ENCODE measurements around the gene SLC3A2.
"Not testable (repeated sequence)": the region's sequence is repeated elsewhere in the genome, so short reads cannot be mapped to it uniquely, and the experiment has no call there.

SLC3A2 gene

DNA sequence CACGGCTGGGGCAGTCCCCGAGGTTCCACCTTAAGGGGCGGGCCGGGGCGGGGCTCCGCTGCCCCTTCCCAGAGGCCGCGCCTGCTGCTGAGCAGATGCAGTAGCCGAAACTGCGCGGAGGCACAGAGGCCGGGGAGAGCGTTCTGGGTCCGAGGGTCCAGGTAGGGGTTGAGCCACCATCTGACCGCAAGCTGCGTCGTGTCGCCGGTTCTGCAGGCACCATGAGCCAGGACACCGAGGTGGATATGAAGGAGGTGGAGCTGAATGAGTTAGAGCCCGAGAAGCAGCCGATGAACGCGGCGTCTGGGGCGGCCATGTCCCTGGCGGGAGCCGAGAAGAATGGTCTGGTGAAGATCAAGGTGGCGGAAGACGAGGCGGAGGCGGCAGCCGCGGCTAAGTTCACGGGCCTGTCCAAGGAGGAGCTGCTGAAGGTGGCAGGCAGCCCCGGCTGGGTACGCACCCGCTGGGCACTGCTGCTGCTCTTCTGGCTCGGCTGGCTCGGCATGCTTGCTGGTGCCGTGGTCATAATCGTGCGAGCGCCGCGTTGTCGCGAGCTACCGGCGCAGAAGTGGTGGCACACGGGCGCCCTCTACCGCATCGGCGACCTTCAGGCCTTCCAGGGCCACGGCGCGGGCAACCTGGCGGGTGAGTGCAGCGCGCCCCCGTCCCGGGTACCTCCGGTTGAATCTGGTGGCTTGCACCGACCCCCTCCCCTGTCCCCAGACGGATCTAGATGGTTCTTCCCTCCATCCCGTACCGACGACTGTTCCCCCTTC is at the start of gene SLC3A2:
SLC3A2 (plus strand) TSS at position 94 of the 776 bp plus-strand sequence; CDS start at position 222, 128 bp downstream.
- Histone ChIP-seq H3K4me1 (ENCODE audit: control insufficient read depth, insufficient read depth, low read length, unreplicated experiment) (peaks cover 43% of the 10 kb centered on the region), H2AFZ (ENCODE audit: low read length, unreplicated experiment) (no peak within 1 kb of the TSS), H3K27ac (ENCODE audit: low read depth, low read length) (peak within 1 kb of the TSS; percentile 95), H3K79me2 (ENCODE audit: control insufficient read depth, insufficient read depth, low read length, unreplicated experiment) (peaks cover 55% of the 10 kb centered on the region), H3K4me3 (ENCODE audit: low read depth, low read length) (peak within 1 kb of the TSS; percentile 90), H3K36me3 (ENCODE audit: insufficient read depth, low read length) (peaks cover 34% of the 10 kb centered on the region), H3K27me3 (ENCODE audit: insufficient read depth, low read length) (no peaks in the 10 kb centered on the region)

DNA sequence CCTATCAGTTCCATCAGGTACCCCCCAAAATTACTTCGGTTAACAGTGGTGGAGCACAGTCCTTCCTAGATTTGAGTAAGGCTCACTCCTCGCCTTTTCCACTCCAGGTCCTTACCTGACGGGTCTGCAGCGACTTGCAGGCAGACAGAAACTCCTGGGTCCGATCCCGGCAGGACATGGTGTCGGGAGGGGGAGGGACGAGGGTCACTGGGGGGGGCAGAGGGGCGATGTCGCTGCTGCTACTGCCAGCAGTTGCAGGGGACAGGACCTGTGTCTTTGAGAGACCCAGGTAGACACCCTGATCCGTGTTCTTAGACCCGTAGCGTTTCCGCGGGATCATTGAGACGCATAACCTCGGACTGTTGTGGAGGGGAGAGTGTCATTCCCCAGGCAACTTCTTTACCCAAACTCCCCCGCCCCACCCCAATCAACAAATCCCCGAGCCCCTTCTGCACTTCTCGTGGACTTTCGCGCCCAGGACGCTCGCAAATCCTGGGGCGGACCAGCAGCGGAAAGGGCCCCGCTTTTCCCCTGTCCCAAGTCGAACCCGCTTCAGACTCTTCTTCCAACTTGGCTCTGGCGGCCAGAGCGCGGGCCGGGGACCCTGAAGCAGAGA is 49.7 kb upstream of the SLC3A2 start:
- Histone ChIP-seq H3K27ac (ENCODE audit: low read depth, low read length) (peak overlapping the region; percentile 86), H3K27me3 (ENCODE audit: insufficient read depth, low read length) (no peaks in the 10 kb centered on the region), H3K4me1 (ENCODE audit: control insufficient read depth, insufficient read depth, low read length, unreplicated experiment) (peaks cover 13% of the 10 kb centered on the region), H3K4me3 (ENCODE audit: low read depth, low read length) (peak overlapping the region; percentile 97), H2AFZ (ENCODE audit: low read length, unreplicated experiment) (peak overlapping the region; percentile 39), H3K79me2 (ENCODE audit: control insufficient read depth, insufficient read depth, low read length, unreplicated experiment) (peaks cover 46% of the 10 kb centered on the region), H3K36me3 (ENCODE audit: insufficient read depth, low read length) (0 out of 2 replicates have a peak, but pooled peaks cover 2% of the 10 kb centered on the region)

DNA sequence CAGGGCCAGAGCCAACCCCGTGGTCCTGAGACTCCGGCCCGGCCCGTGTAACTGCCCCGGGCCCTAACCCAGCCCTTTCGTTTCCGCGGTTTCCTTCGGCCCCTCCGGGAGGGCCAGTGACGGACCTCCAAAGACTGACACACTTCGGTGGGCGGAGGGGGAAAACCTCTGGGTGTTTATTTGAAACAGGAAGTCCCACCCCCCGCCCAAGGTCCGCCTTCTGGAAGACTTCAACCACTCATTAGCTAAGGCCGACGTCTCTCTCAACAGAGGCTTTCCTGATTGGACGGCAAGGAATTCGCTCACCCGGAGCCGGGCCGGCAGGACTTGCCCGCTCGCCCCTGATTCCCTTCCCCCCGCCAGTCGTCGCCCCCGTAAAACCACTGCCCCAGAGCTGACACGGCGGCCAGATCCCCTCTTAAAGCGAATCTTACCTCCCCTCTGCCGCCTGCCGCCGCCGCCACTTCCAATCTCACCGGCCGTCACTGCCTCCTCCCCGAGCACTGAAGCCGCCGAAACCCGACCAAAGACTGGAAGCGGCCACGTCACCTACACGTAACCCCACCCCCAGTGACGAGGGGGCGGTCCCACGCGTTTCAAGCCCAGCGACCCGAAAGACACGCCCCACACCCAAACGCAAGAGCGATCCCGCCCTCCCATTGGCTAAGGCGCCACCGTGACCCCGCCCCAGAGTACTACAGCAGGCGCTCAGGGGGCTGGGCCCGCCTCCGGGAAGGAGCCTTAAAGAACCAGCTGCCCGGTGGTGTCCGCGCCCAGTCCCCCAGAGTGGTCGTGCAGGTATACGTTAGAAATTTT is 49.0 kb upstream of the SLC3A2 start, which contains the start of gene STX5:
STX5 (minus strand) TSS at position 532 of the 816 bp plus-strand sequence. CDS start 808 bp downstream, outside the sequence.
- H3K27ac ChIP-seq (ENCODE audit: low read depth, low read length): peak within 1 kb of the TSS; percentile 86
- 0 out of 2 replicates have a peak, but pooled peaks cover 2% of the 10 kb centered on the region for H3K36me3 ChIP-seq (ENCODE audit: insufficient read depth, low read length)
- peak within 1 kb of the TSS; percentile 58 for H2AFZ ChIP-seq (ENCODE audit: low read length, unreplicated experiment)
- peaks cover 13% of the 10 kb centered on the region for H3K4me1 ChIP-seq (ENCODE audit: control insufficient read depth, insufficient read depth, low read length, unreplicated experiment)
- peak within 1 kb of the TSS; percentile 97 for H3K4me3 ChIP-seq (ENCODE audit: low read depth, low read length)
- H3K27me3 ChIP-seq (ENCODE audit: insufficient read depth, low read length): no peaks in the 10 kb centered on the region
- H3K79me2 ChIP-seq (ENCODE audit: control insufficient read depth, insufficient read depth, low read length, unreplicated experiment): peaks cover 46% of the 10 kb centered on the region

DNA sequence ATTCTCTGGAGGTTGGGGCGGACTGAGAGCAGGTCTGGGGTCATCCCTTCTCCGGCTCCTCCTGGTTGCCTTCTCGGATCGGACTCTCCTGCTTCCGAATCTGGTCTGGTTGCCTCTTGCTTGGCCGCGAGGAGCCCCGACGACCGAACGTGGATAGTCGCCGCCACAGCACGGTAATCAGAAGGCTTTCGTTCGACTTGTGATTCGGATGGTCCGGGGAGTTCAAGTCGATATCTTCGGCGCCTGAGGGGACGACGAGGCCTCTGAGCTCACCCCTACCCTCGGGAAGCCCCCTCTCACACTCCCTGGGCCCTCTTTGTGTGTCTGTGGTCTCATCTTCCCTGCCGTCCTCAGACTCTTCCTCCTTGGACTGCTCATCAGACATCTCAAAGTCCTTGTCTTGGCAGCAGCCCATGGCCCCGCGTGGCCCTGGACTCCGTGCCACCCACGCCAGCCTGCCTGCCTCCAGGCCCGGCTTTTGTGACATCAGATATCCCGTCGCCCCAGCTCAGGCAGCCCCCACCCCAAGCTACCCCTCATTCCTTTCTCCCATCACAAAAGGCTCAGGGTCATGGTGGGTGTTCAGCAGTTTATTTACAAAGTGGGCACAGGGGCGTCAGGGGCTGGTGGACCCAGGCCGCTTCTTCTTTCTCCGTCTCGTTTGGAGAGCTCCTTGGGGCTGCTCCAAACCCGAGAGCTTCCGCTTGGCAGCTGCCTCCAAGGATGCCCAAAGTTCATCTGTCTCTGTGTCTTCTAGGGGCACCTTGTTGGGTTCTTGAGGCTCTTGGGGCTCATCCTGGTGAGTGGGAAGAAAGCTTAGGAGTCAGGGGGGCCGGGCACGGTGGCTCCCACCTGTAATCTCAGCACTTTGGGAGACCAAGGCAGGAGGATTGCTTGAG is 48.1 kb upstream of the SLC3A2 start, which contains the start of gene TEX54:
TEX54 (minus strand) TSS at position 506 of the 899 bp plus-strand sequence.
- H3K27me3 ChIP-seq (ENCODE audit: insufficient read depth, low read length): no peaks in the 10 kb centered on the region
- no peaks in the 10 kb centered on the region for H3K36me3 ChIP-seq (ENCODE audit: insufficient read depth, low read length)
- peaks cover 40% of the 10 kb centered on the region for H3K79me2 ChIP-seq (ENCODE audit: control insufficient read depth, insufficient read depth, low read length, unreplicated experiment)
- H2AFZ ChIP-seq (ENCODE audit: low read length, unreplicated experiment): peak within 1 kb of the TSS; percentile 58
- H3K4me3 ChIP-seq (ENCODE audit: low read depth, low read length): peak within 1 kb of the TSS; percentile 97
- H3K27ac ChIP-seq (ENCODE audit: low read depth, low read length): peak within 1 kb of the TSS; percentile 86
- H3K4me1 ChIP-seq (ENCODE audit: control insufficient read depth, insufficient read depth, low read length, unreplicated experiment): peaks cover 13% of the 10 kb centered on the region

DNA sequence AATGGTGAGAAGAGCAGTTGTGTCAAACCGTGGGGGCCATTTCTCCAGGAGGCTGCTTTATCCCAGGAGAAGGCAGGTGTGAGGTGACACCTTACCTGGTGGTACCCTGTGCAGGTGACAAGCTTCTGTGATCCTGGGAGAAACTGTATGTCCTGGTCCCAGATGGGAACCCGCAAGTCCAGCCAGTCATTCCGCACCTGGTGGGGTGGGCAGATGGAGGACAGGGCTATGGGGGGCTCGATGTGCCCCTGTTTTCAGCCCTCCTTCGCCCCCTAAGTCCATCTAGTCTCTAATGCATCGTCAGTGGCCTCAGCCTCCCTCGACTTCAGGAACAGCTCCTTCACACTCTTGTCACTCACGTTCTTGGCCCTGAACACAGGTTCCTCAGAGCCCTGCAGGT is 45.4 kb upstream of the SLC3A2 start:
- H3K27me3 ChIP-seq (ENCODE audit: insufficient read depth, low read length): no peaks in the 10 kb centered on the region
- H3K4me3 ChIP-seq (ENCODE audit: low read depth, low read length): no peak overlapping the region
- H3K4me1 ChIP-seq (ENCODE audit: control insufficient read depth, insufficient read depth, low read length, unreplicated experiment): peaks cover 10% of the 10 kb centered on the region
- H3K79me2 ChIP-seq (ENCODE audit: control insufficient read depth, insufficient read depth, low read length, unreplicated experiment): peaks cover 33% of the 10 kb centered on the region
- H2AFZ ChIP-seq (ENCODE audit: low read length, unreplicated experiment): no peak overlapping the region
- H3K27ac ChIP-seq (ENCODE audit: low read depth, low read length): no peak overlapping the region
- H3K36me3 ChIP-seq (ENCODE audit: insufficient read depth, low read length): no peaks in the 10 kb centered on the region

DNA sequence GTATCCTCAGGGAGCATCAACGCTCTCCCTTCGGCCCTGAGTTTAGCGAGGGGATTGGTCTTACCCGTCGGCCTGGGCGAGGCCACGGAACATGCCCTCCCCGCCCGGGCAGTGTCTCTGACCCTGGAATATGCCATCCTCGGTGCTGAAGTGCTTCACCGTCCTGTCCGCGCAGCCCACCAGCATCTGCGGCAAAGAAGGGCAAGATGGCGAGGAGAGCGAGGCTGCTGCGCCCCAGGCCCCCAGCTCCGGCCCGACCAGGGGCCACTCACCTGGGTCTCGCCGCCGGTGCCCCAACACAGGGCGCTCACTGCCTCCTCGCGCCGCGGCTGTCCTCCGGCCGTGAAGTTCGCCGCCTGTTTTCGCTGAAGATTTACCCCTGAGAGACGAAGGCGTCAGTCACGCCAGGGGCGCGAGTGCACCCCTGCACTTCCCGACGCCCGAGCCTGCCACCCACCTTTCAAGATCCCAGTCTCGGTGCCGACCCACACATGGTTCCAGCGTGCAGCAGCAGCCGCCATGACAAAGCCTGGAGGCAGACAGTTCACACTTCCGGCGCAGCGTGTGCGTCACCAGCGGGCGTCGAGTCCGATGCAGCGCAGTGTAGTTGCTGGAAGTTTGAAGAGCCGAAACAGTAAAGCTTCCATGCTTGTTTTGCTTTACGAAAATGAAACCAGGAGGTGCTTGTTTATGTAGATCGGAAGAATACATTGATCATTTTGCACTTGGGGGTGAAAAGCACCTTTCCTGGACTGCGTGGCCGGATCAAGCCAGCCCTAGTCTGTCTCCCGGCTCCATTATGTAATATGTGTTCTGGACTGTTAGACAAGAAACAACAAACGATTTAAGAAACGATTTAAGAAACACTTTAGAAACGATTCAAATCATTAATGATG is 41.4 kb upstream of the SLC3A2 start, which contains the start of gene WDR74:
WDR74 (minus strand) TSS at position 541 of the 896 bp plus-strand sequence; CDS start at position 521, 20 bp downstream.
- Histone ChIP-seq H3K79me2 (ENCODE audit: control insufficient read depth, insufficient read depth, low read length, unreplicated experiment) (peaks cover 22% of the 10 kb centered on the region), H2AFZ (ENCODE audit: low read length, unreplicated experiment) (peak within 1 kb of the TSS; percentile 64)

DNA sequence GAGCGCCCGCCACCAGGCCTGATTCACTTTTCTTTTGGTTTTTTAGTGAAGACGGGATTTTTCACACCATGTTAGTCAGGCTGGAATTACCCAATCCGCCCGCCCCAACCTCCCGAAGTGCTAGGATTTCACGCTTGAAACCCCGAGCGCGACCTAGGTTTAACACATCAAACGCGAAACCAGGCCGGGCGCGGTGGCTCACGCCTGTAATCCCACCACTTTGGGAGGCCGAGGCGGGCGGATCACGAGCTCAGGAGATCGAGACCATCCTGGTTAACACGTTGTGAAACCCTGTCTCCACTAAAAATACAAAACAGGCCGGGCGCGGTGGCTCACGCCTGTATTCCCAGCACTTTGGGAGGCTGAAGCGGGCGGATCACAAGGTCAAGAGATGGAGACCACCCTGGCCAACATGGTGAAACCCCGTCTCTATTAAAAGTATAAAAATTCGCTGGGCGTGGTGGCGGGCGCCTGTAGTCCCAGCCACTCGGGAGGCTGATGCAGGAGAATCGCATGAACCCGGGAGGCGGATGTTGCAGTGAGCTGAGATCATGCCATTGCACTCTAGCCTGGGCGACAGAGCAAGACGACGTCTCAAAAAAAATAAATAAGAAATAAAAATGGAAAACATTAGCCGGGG is 39.9 kb upstream of the SLC3A2 start:
- not testable (repeated sequence) for H2AFZ ChIP-seq (ENCODE audit: low read length, unreplicated experiment); H3K4me1 ChIP-seq (ENCODE audit: control insufficient read depth, insufficient read depth, low read length, unreplicated experiment); H3K36me3 ChIP-seq (ENCODE audit: insufficient read depth, low read length); H3K27me3 ChIP-seq (ENCODE audit: insufficient read depth, low read length)
- peaks cover 18% of the 10 kb centered on the region for H3K79me2 ChIP-seq (ENCODE audit: control insufficient read depth, insufficient read depth, low read length, unreplicated experiment)
- peak overlapping the region; percentile 97 for H3K27ac ChIP-seq (ENCODE audit: low read depth, low read length)
- H3K4me3 ChIP-seq (ENCODE audit: low read depth, low read length): peak overlapping the region; percentile 93

More for the DNA sequence above, 41.4 kb upstream of the SLC3A2 start, which contains the start of gene WDR74:
- Histone ChIP-seq H3K36me3 (ENCODE audit: insufficient read depth, low read length) (no peaks in the 10 kb centered on the region), H3K27ac (ENCODE audit: low read depth, low read length) (peak within 1 kb of the TSS; percentile 97), H3K4me1 (ENCODE audit: control insufficient read depth, insufficient read depth, low read length, unreplicated experiment) (peaks cover 9% of the 10 kb centered on the region), H3K27me3 (ENCODE audit: insufficient read depth, low read length) (no peaks in the 10 kb centered on the region), H3K4me3 (ENCODE audit: low read depth, low read length) (peak within 1 kb of the TSS; percentile 93)

DNA sequence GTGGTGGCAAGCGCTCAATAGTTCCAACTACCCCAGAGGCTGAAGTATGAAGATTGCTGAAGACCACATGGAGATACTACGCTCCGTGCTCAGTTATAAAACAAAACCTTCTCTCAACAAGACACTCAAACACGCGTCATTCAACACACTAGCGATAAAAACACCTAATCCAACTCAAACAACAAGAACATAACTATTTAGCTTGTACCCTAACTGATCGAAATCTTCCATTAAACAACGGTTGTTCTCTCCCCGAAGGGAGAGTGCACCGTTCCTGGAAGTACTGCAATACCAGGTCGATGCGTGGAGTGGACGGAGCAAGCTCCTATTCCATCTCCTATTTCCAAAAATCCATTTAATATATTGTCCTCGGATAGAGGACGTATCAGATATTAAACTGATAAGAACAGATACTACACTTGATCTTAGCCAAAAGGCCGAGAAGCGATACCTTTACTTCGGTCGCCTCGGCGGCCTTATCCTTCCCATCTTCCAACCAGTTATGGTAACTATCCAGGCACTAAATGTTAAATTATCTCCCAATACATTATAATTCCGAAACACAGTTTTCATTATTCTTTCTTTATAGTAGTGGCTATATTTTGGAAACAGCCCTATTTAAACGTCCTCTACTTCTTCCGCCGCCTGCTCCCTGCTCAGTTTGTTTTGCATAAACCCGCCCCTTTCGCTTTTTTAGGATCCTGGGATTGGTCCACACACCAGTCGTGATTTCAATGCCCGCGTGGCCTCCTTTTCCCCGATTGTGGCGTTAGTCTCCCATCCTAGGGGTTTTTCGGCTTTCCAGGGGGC is 39.1 kb upstream of the SLC3A2 start:
- Histone ChIP-seq H2AFZ (ENCODE audit: low read length, unreplicated experiment) (peak overlapping the region; percentile 80), H3K27me3 (ENCODE audit: insufficient read depth, low read length) (no peaks in the 10 kb centered on the region), H3K4me3 (ENCODE audit: low read depth, low read length) (peak overlapping the region; percentile 75), H3K36me3 (ENCODE audit: insufficient read depth, low read length) (no peaks in the 10 kb centered on the region), H3K4me1 (ENCODE audit: control insufficient read depth, insufficient read depth, low read length, unreplicated experiment) (peaks cover 9% of the 10 kb centered on the region), H3K27ac (ENCODE audit: low read depth, low read length) (peak overlapping the region; percentile 97), H3K79me2 (ENCODE audit: control insufficient read depth, insufficient read depth, low read length, unreplicated experiment) (peaks cover 18% of the 10 kb centered on the region)
